ENCODE results near the gene SULT6B1.

SULT6B1 gene

GRCh38 chr2:37146062-37146461 lies 42.4 kb downstream of the SULT6B1 start:
- DNase-seq = no peak

- DNase-seq = no peak
Measured at GRCh38 chr2:37143974-37144373, 44.5 kb downstream of the SULT6B1 start.

- DNase-seq = no peak
Measured at GRCh38 chr2:37142546-37142945, 45.9 kb downstream of the SULT6B1 start.

GRCh38 chr2:37132914-37133313 lies 55.6 kb downstream of the SULT6B1 start:
- no peak for DNase-seq

GRCh38 chr2:37125416-37125815 lies 63.1 kb downstream of the SULT6B1 start:
- DNase-seq = no peak

- DNase-seq = no peak
Measured at GRCh38 chr2:37119157-37119556, 69.3 kb downstream of the SULT6B1 start.

Data from NCI-H226 (cell line).